Measurements from ENCODE around the gene MAP2K3. TPM values are rescaled to one million over a fixed set of nuclear protein-coding genes. Genes with fewer than 3 reads are reported as not detected.
A peak's percentile ranks its signal among the peaks of the same experiment; 100 is the strongest.

Gene MAP2K3
- total and polyA plus RNA-seq, 2 experiments from 2014 or later = 42.6 to 119 TPM

DNA sequence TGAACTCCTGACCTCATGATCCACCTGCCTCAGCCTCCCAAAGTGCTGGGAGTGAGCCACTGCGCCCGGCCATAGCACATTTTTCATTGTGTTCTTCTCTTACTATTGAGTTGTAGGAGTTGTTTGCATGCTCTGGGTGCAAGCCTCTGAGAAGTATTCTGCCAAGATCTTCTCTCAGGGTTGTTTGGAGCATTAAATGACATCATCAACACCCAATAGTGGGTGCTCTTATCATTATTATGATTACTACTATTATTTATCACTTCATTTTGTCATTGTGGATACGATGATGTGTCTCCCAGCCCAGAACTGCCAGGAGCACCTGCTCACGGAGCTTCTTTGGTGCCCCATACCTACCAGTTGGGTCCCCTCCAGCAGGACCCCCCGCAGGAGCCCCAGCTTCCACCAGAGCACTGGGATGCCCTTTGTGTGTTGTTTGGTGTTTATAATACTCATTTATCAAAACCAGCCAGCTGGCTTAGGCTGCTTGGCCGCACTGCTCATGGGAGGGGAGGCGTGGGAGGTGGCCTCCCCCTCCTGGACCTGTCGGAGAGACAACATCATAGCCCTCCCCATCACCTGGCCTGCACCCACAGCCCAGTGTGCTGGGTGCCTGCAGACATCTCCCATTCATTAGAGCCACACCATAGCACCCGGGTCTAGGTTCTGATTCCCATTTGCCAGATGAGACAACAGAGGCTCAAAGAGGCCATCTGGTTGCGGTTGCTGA, 12.9 kb upstream of the MAP2K3 start:
- 81% methylated on average over 10 of the region's 10 CpGs for WGBS, 2 experiments (ENCODE audit: low coverage in 1 of 2, low lambda C conversion rate in 2 of 2, missing lambda C conversion rate in 2 of 2)
- Histone ChIP-seq H3F3A (ENCODE audit: insufficient read depth) (no peaks in the 10 kb centered on the region), H3K9me3 (ENCODE audit: low read depth) (no peaks in the 10 kb centered on the region), H3K9me2 (ENCODE audit: insufficient read depth) (no peaks in the 10 kb centered on the region), H3K4me1 (ENCODE audit: insufficient read depth) (peaks cover 5% of the 10 kb centered on the region), H3K27ac (no peak overlapping the region), H3K27me3 (replicated peaks; ENCODE audit: insufficient read depth) (no peaks in the 10 kb centered on the region), H3K79me2 (ENCODE audit: insufficient read depth) (no peaks in the 10 kb centered on the region), H3K4me2 (ENCODE audit: unreplicated experiment) (no peak overlapping the region), H3K36me3 (ENCODE audit: low read depth) (no peaks in the 10 kb centered on the region), H3K4me3 (no peak overlapping the region), H4K20me1 (ENCODE audit: insufficient read depth) (no peaks in the 10 kb centered on the region), H3K9ac (no peak overlapping the region), H2AFZ (no peak overlapping the region)
- DNase-seq = no peak
- in situ Hi-C loops (cut with MboI) = no loop called here
- no peak for TF ChIP-seq EZH2phosphoT487 (IDR thresholded peaks at IDR 0.05; ENCODE audit: insufficient read depth, low read depth)
- TF ChIP-seq EZH2 (IDR thresholded peaks at IDR 0.05; ENCODE audit: insufficient read depth, poor library complexity, severe bottlenecking) = no peak

DNA sequence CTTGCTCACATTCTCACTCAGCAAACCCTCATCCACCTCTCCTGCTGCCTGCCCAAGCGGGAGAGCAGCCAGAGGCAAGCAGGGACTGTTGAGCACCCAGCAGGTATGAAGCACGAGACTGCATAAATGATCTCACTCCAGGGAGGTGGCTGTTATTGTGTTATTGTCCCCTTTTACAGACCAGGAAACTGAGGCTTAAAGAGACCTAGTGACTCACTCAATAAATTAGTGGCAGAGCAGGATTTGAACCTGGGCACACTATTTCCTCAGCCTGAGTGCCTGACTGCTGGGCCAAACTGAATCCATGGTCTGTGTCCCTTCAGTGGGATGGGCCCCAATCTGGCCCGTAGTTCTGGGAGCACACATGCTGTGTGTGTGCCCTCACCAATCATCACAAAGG, 12.3 kb upstream of the MAP2K3 start:
- Histone ChIP-seq H3K9me3 (ENCODE audit: low read depth) (no peaks in the 10 kb centered on the region), H3K27me3 (replicated peaks; ENCODE audit: insufficient read depth) (no peaks in the 10 kb centered on the region), H3K27ac (no peak overlapping the region), H3K9ac (no peak overlapping the region), H3K4me3 (no peak overlapping the region), H3K9me2 (ENCODE audit: insufficient read depth) (no peaks in the 10 kb centered on the region), H2AFZ (no peak overlapping the region), H3K79me2 (ENCODE audit: insufficient read depth) (no peaks in the 10 kb centered on the region), H3K4me2 (ENCODE audit: unreplicated experiment) (no peak overlapping the region), H3K36me3 (ENCODE audit: low read depth) (no peaks in the 10 kb centered on the region), H3K4me1 (ENCODE audit: insufficient read depth) (peaks cover 5% of the 10 kb centered on the region), H4K20me1 (ENCODE audit: insufficient read depth) (no peaks in the 10 kb centered on the region), H3F3A (ENCODE audit: insufficient read depth) (no peaks in the 10 kb centered on the region)
- DNase-seq = no peak
- TF ChIP-seq EZH2phosphoT487 (IDR thresholded peaks at IDR 0.05; ENCODE audit: insufficient read depth, low read depth) (no peak), EZH2 (IDR thresholded peaks at IDR 0.05; ENCODE audit: insufficient read depth, poor library complexity, severe bottlenecking) (no peak)
- 76 to 78% methylated on average over 3 of the region's 3 CpGs for WGBS, 2 experiments (ENCODE audit: low coverage in 1 of 2, low lambda C conversion rate in 2 of 2, missing lambda C conversion rate in 2 of 2)
- in situ Hi-C loops (cut with MboI) = no loop called here

DNA sequence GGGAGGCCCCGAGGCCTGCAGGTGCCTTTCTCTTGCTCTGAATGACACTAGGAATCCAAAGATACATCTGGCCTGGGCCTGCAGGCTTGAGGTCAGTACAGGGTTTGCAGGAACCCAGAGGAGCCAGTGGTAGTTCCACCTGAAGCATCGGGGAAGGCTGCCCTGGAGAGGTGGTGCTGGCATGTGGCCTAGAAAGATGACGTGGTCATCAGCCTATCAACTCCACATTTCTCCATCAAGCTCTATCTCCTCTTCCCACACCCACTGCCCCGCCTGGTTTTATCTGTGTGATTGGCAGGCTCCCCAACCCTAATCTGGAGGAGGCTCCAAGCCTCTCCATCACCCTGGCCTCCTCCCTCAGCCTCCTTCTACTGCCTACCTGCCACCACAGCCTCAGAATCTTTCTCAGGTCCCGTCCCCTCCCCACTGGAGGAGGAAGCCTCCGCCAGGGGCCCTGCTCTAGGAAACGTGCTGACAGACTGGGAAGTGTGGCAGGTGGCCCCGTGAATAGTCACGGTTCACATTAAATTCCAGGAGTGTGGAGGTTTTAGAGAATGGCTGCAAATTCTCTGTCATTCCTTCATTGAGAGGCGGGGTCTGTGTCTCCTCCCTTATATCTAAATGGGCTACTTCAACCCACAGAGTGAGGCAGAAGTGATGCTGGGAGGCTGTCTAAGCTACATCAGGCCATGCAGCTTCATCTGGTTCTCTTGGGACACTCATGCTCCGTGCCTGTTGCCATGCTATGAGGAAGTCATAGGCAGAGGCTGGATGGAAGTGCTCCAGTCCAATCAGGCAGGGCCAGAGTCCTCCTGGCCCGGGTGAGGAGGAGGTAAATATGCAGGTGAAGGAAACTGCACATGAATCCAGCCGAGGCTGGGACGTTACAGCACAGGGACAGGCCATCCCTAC, 11.4 kb upstream of the MAP2K3 start:
- no peak for TF ChIP-seq EZH2phosphoT487 (IDR thresholded peaks at IDR 0.05; ENCODE audit: insufficient read depth, low read depth)
- no peak for TF ChIP-seq EZH2 (IDR thresholded peaks at IDR 0.05; ENCODE audit: insufficient read depth, poor library complexity, severe bottlenecking)
- no peaks in the 10 kb centered on the region for H4K20me1 ChIP-seq (ENCODE audit: insufficient read depth)
- no peak overlapping the region for H3K27ac ChIP-seq
- no peak overlapping the region for H3K9ac ChIP-seq
- H3K9me2 ChIP-seq (ENCODE audit: insufficient read depth) = no peaks in the 10 kb centered on the region
- peaks cover 5% of the 10 kb centered on the region for H3K4me1 ChIP-seq (ENCODE audit: insufficient read depth)
- no peaks in the 10 kb centered on the region for H3K79me2 ChIP-seq (ENCODE audit: insufficient read depth)
- H3K9me3 ChIP-seq (ENCODE audit: low read depth) = no peaks in the 10 kb centered on the region
- H3F3A ChIP-seq (ENCODE audit: insufficient read depth) = no peaks in the 10 kb centered on the region
- DNase-seq = no peak
- H3K27me3 ChIP-seq (replicated peaks; ENCODE audit: insufficient read depth) = no peaks in the 10 kb centered on the region
- no peak overlapping the region for H3K4me2 ChIP-seq (ENCODE audit: unreplicated experiment)
- H3K4me3 ChIP-seq = no peak overlapping the region
- 76 to 80% methylated on average over 13 to 14 of the region's 14 CpGs for WGBS, 2 experiments (ENCODE audit: low coverage in 1 of 2, low lambda C conversion rate in 2 of 2, missing lambda C conversion rate in 2 of 2)
- H3K36me3 ChIP-seq (ENCODE audit: low read depth) = no peaks in the 10 kb centered on the region
- H2AFZ ChIP-seq = no peak overlapping the region
- in situ Hi-C loops (cut with MboI) = no loop called here

DNA sequence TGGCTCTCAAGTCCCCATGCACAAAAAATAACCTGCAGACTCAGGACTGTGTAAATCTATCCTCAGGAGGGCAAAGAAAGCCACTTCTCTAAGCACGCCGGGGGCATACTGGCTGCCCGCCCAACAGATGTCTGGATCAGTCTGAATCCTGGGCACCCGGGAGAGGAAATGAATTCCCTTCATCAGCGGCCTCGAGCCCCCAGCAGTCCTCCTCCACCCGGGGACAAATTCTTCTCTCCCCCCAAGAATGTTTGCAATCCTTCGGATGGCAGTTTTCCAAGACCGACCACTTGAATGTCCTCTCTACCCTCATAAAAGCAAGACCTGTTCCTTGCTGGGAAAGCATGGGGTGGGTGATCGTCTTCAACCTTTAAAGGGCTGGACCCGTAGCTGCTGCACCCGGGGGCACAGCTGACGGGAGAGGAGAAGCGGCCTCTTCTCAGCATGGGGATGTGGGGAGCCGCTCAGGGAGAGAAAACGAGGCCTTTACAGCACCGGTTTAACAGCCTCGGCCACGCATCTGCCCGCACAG, 9.4 kb upstream of the MAP2K3 start:
- Histone ChIP-seq H3F3A (ENCODE audit: insufficient read depth) (no peaks in the 10 kb centered on the region), H3K79me2 (ENCODE audit: insufficient read depth) (no peaks in the 10 kb centered on the region), H2AFZ (peak overlapping the region; percentile 94), H3K9me2 (ENCODE audit: insufficient read depth) (no peaks in the 10 kb centered on the region), H3K4me1 (ENCODE audit: insufficient read depth) (peaks cover 5% of the 10 kb centered on the region), H4K20me1 (ENCODE audit: insufficient read depth) (no peaks in the 10 kb centered on the region), H3K27ac (no peak overlapping the region), H3K36me3 (ENCODE audit: low read depth) (no peaks in the 10 kb centered on the region), H3K4me2 (ENCODE audit: unreplicated experiment) (peak overlapping the region; percentile 88), H3K9me3 (ENCODE audit: low read depth) (no peaks in the 10 kb centered on the region), H3K27me3 (replicated peaks; ENCODE audit: insufficient read depth) (no peaks in the 10 kb centered on the region), H3K4me3 (peak overlapping the region; percentile 76), H3K9ac (peak overlapping the region; percentile 69)
- in situ Hi-C loops (cut with MboI) = no loop called here
- WGBS, 2 experiments (ENCODE audit: low coverage in 1 of 2, low lambda C conversion rate in 2 of 2, missing lambda C conversion rate in 2 of 2) = 20 to 23% methylated on average over 20 of the region's 20 CpGs
- TF ChIP-seq EZH2phosphoT487 (IDR thresholded peaks at IDR 0.05; ENCODE audit: insufficient read depth, low read depth) (no peak), EZH2 (IDR thresholded peaks at IDR 0.05; ENCODE audit: insufficient read depth, poor library complexity, severe bottlenecking) (no peak)
- DNase-seq = no peak

Measured in GM23248 (cell line).